ENCODE measurements around the gene SWT1. TPM values are rescaled to one million over a fixed set of nuclear protein-coding genes. Genes with fewer than 3 reads are reported as not detected.
"Not testable (repeated sequence)": the region's sequence is repeated elsewhere in the genome, so short reads cannot be mapped to it uniquely, and the experiment has no call there.

The SWT1 gene
- total and polyA plus RNA-seq, 2 of the 4 experiments (the other 2 are of a cell fraction): 0.82 to 2.7 TPM

DNA sequence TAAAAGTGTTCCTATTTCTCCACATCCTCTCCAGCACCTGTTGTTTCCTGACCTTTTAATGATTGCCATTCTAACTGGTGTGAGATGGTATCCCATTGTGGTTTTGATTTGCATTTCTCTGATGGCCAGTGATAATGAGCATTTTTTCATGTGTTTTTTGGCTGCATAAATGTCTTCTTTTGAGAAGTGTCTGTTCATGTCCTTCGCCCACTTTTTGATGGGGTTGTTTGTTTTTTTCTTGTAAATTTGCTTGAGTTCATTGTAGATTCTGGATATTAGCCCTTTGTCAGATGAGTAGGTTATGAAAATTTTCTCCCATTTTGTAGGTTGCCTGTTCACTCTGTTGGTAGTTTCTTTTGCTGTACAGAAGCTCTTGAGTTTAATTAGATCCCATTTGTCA is 95.4 kb downstream of the SWT1 start:
- ATAC-seq (ENCODE audit: low read depth); H2BK120ac ChIP-seq (ENCODE audit: low read depth, low read length); H3K4me2 ChIP-seq (ENCODE audit: low read depth, low read length); H4K20me1 ChIP-seq (ENCODE audit: insufficient read depth, low read length); H2BK5ac ChIP-seq (ENCODE audit: low read depth, low read length, poor library complexity, severe bottlenecking); H3K79me1 ChIP-seq (ENCODE audit: low read depth in 1 of 2, low read length in 2 of 2); H4K5ac ChIP-seq (ENCODE audit: low read depth, low read length); H3K9ac ChIP-seq (ENCODE audit: low read depth, low read length); H3K18ac ChIP-seq (ENCODE audit: low read depth, low read length); in situ Hi-C loops (cut with MboI; ENCODE audit: low sequenced_read_pairs); BruUV-seq (replicated peaks); H2AK5ac ChIP-seq (ENCODE audit: low read depth, low read length); H3K36me3 ChIP-seq (ENCODE audit: control insufficient read depth, insufficient read depth, low read length); H3K23ac ChIP-seq (ENCODE audit: low read depth, low read length); H3K4me3 ChIP-seq (ENCODE audit: insufficient read depth, low read depth, low read length); H3K9me3 ChIP-seq (ENCODE audit: control insufficient read depth, insufficient read depth, low read length); H2BK15ac ChIP-seq (ENCODE audit: low read depth, low read length); DNase-seq; H3K4ac ChIP-seq (ENCODE audit: low read depth, low read length); H3K56ac ChIP-seq (ENCODE audit: extremely low read depth, insufficient read depth, low read length); H2AFZ ChIP-seq (replicated peaks; ENCODE audit: low read length, poor library complexity); POLR2A ChIA-PET (ENCODE audit: unreplicated experiment); H3K27me3 ChIP-seq (ENCODE audit: control insufficient read depth, insufficient read depth, low read length); dilution Hi-C loops (cut with HindIII; ENCODE audit: low sequenced_read_pairs, unreplicated experiment); H3K4me1 ChIP-seq (ENCODE audit: control insufficient read depth, insufficient read depth, low read length); H2AK9ac ChIP-seq (replicated peaks; ENCODE audit: low read depth, low read length, poor library complexity); intact Hi-C loops (cut with micrococcal nuclease); H3K9me1 ChIP-seq (ENCODE audit: insufficient read depth, low read length); H3K14ac ChIP-seq (replicated peaks; ENCODE audit: low read depth, low read length); CTCF ChIA-PET; H3K27ac ChIP-seq (ENCODE audit: insufficient read depth, low read length); H2BK20ac ChIP-seq (ENCODE audit: low read depth, low read length); H4K91ac ChIP-seq (ENCODE audit: insufficient read depth, low read depth, low read length); H4K8ac ChIP-seq (ENCODE audit: low read depth in 2 of 2, low read length in 2 of 2): not testable (repeated sequence)
- whole genome bisulfite sequencing, 2 experiments (ENCODE audit: extremely low coverage in 2 of 2, insufficient read length in 1 of 2): no CpG with 5 or more reads among the region's 1 CpG

DNA sequence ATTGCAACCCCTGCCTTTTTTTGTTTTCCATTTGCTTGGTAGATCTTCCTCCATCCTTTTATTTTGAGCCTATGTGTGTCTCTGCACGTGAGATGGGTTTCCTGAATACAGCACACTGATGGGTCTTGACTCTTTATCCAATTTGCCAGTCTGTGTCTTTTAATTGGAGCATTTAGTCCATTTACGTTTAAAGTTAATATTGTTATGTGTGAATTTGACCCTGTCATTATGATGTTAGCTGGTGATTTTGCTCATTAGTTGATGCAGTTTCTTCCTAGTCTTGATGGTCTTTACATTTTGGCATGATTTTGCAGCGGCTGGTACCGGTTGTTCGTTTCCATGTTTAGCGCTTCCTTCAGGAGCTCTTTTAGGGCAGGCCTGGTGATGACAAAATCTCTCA is 98.6 kb downstream of the SWT1 start:
- H3K23ac ChIP-seq (ENCODE audit: low read depth, low read length); CTCF ChIA-PET; H2AK9ac ChIP-seq (replicated peaks; ENCODE audit: low read depth, low read length, poor library complexity); BruUV-seq (replicated peaks); H2AK5ac ChIP-seq (ENCODE audit: low read depth, low read length); H3K18ac ChIP-seq (ENCODE audit: low read depth, low read length); H3K79me1 ChIP-seq (ENCODE audit: low read depth in 1 of 2, low read length in 2 of 2); DNase-seq; intact Hi-C loops (cut with micrococcal nuclease); H2BK20ac ChIP-seq (ENCODE audit: low read depth, low read length); H4K91ac ChIP-seq (ENCODE audit: insufficient read depth, low read depth, low read length); dilution Hi-C loops (cut with HindIII; ENCODE audit: low sequenced_read_pairs, unreplicated experiment); H3K4me2 ChIP-seq (ENCODE audit: low read depth, low read length); H3K4ac ChIP-seq (ENCODE audit: low read depth, low read length); H3K27ac ChIP-seq (ENCODE audit: insufficient read depth, low read length); H4K8ac ChIP-seq (ENCODE audit: low read depth in 2 of 2, low read length in 2 of 2); H2BK5ac ChIP-seq (ENCODE audit: low read depth, low read length, poor library complexity, severe bottlenecking); H4K5ac ChIP-seq (ENCODE audit: low read depth, low read length); in situ Hi-C loops (cut with MboI; ENCODE audit: low sequenced_read_pairs); H3K36me3 ChIP-seq (ENCODE audit: control insufficient read depth, insufficient read depth, low read length); H3K56ac ChIP-seq (ENCODE audit: extremely low read depth, insufficient read depth, low read length); H2AFZ ChIP-seq (replicated peaks; ENCODE audit: low read length, poor library complexity); H3K4me3 ChIP-seq (ENCODE audit: insufficient read depth, low read depth, low read length); H2BK120ac ChIP-seq (ENCODE audit: low read depth, low read length); H3K14ac ChIP-seq (replicated peaks; ENCODE audit: low read depth, low read length); H3K9me1 ChIP-seq (ENCODE audit: insufficient read depth, low read length); H2BK15ac ChIP-seq (ENCODE audit: low read depth, low read length); POLR2A ChIA-PET (ENCODE audit: unreplicated experiment); H3K9ac ChIP-seq (ENCODE audit: low read depth, low read length); H3K27me3 ChIP-seq (ENCODE audit: control insufficient read depth, insufficient read depth, low read length); ATAC-seq (ENCODE audit: low read depth); H3K9me3 ChIP-seq (ENCODE audit: control insufficient read depth, insufficient read depth, low read length); H3K4me1 ChIP-seq (ENCODE audit: control insufficient read depth, insufficient read depth, low read length); H4K20me1 ChIP-seq (ENCODE audit: insufficient read depth, low read length): not testable (repeated sequence)
- WGBS, 2 experiments (ENCODE audit: extremely low coverage in 2 of 2, insufficient read length in 1 of 2): no CpG with 5 or more reads among the region's 6 CpGs

Measured in IMR-90 (cell line).